ENCODE measurements around the gene SMIM41.

DNA sequence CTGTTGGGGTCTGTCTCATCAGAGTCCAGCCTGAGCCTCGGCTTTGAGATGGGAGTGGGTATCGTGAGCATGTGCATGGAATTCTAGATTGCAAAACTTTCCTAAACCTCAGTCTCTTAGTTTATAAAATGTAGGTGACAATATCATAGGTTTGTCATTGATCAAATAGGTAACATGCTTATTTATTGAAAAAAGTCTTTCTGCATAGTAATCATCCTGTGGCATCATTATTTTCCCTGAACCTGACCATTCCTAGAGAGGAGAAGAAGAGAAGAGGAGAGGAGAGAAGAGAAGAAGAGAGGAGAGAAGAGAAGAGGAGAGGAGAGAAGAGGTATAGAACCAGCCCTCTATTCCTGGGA, 4.1 kb downstream of the SMIM41 start:
- TF ChIP-seq EZH2 (IDR thresholded peaks at IDR 0.05; ENCODE audit: insufficient read depth, poor library complexity, severe bottlenecking) (no peak), EZH2phosphoT487 (IDR thresholded peaks at IDR 0.05; ENCODE audit: insufficient read depth, low read depth) (no peak)
